IMR-90 (cell line): ENCODE data around the gene FBLN1. TPM values are rescaled to one million over a fixed set of nuclear protein-coding genes. Genes with fewer than 3 reads are reported as not detected.

Experiments
- ATAC-seq: fragments of 200-7000 bp; cut with Tn5 transposase; 2 replicates; pipeline ENCODE4 v1.9.1; 2020; ENCODE audit warnings: low read depth, mild to moderate bottlenecking, moderate library complexity
- BruUV-seq: library from RNA; stranded (reverse); fragments of 400-500 nt; replicated peaks from 2 replicates; lab custom pipeline; 2021; lab: Mats Ljungman, UMichigan
- CTCF ChIA-PET: fragments of 300-600 bp; formaldehyde crosslinking; extraction: SDS; loops from one replicate; lab custom pipeline; 2021; ENCODE audit warnings: antibody characterized with exemption; lab: Yijun Ruan, JAX
- POLR2A ChIA-PET: fragments of 300-600 bp; sonication (Branson Sonifier 250); formaldehyde crosslinking; loops from one replicate; lab custom pipeline; 2022; ENCODE audit warnings: antibody characterized with exemption; ENCODE audit not compliant: unreplicated experiment; lab: Charles Lee
- DNase-seq: peaks from one replicate; pipeline ENCODE4 v3.0.0; 2013
- H2AFZ ChIP-seq: replicated peaks from 2 replicates; pipeline ENCODE3; 2013; ENCODE audit warnings: low read length, mild to moderate bottlenecking; ENCODE audit not compliant: poor library complexity
- H2AK5ac ChIP-seq: 2 replicates; pipeline ENCODE4 v1.6.1; 2013; ENCODE audit warnings: low read depth, low read length, inconsistent platforms
- H2AK9ac ChIP-seq: replicated peaks from 2 replicates; pipeline ENCODE3; 2013; ENCODE audit warnings: mild to moderate bottlenecking, low read depth, low read length, moderate library complexity; ENCODE audit not compliant: poor library complexity
- H2BK120ac ChIP-seq: 2 replicates; pipeline ENCODE4 v1.6.1; 2013; ENCODE audit warnings: low read depth, low read length, inconsistent platforms
- H2BK15ac ChIP-seq: 3 replicates; pipeline ENCODE4 v1.6.1; 2013; ENCODE audit warnings: low read depth, low read length, inconsistent platforms
- H2BK20ac ChIP-seq: 2 replicates; pipeline ENCODE4 v1.6.1; 2013; ENCODE audit warnings: low read depth, mild to moderate bottlenecking, inconsistent platforms, low read length, moderate library complexity
- H2BK5ac ChIP-seq: 2 replicates; pipeline ENCODE4 v1.6.1; 2013; ENCODE audit warnings: mild to moderate bottlenecking, low read depth, low read length, inconsistent platforms; ENCODE audit not compliant: poor library complexity, severe bottlenecking
- H3K14ac ChIP-seq: replicated peaks from 2 replicates; pipeline ENCODE4 v1.6.1; 2013; ENCODE audit warnings: low read depth, low read length, inconsistent platforms
- H3K18ac ChIP-seq: 2 replicates; pipeline ENCODE4 v1.6.1; 2013; ENCODE audit warnings: low read depth, low read length, control low read depth
- H3K23ac ChIP-seq: 2 replicates; pipeline ENCODE4 v1.6.1; 2013; ENCODE audit warnings: low read depth, low read length, inconsistent platforms
- H3K27ac ChIP-seq: 2 replicates; pipeline ENCODE4 v1.5.1; 2013; ENCODE audit warnings: mild to moderate bottlenecking, control low read depth, low read length; ENCODE audit not compliant: insufficient read depth
- H3K27me3 ChIP-seq: 2 replicates; pipeline ENCODE4 v1.6.1; 2013; ENCODE audit warnings: low read length; ENCODE audit not compliant: control insufficient read depth, insufficient read depth
- H3K36me3 ChIP-seq: 2 replicates; pipeline ENCODE4 v1.6.1; 2013; ENCODE audit warnings: low read length, mixed read lengths; ENCODE audit not compliant: control insufficient read depth, insufficient read depth
- H3K4ac ChIP-seq: 2 replicates; pipeline ENCODE4 v1.6.1; 2013; ENCODE audit warnings: low read depth, low read length, inconsistent platforms
- H3K4me1 ChIP-seq: 2 replicates; pipeline ENCODE4 v1.6.1; 2013; ENCODE audit warnings: low read length, mixed read lengths; ENCODE audit not compliant: control insufficient read depth, insufficient read depth
- H3K4me2 ChIP-seq: 2 replicates; pipeline ENCODE4 v1.6.1; 2013; ENCODE audit warnings: low read depth, mild to moderate bottlenecking, control low read depth, low read length, moderate library complexity
- H3K4me3 ChIP-seq: 2 replicates; pipeline ENCODE4 v1.5.1; 2013; ENCODE audit warnings: low read depth, mild to moderate bottlenecking, control low read depth, low read length, moderate library complexity; ENCODE audit not compliant: insufficient read depth
- H3K56ac ChIP-seq: 2 replicates; pipeline ENCODE4 v1.6.1; 2013; ENCODE audit warnings: low read length, inconsistent platforms; ENCODE audit not compliant: insufficient read depth; ENCODE audit errors: extremely low read depth
- H3K79me1 ChIP-seq, 2 experiments: 2 replicates each; pipeline ENCODE4 v1.6.1; 2013; ENCODE audit warnings: low read length in 2 of 2, inconsistent platforms in 1 of 2, low read depth in 1 of 2
- H3K9ac ChIP-seq: 2 replicates; pipeline ENCODE4 v1.6.1; 2013; ENCODE audit warnings: low read depth, low read length, control low read depth
- H3K9me1 ChIP-seq: 2 replicates; pipeline ENCODE4 v1.6.1; 2013; ENCODE audit warnings: low read length, inconsistent platforms; ENCODE audit not compliant: insufficient read depth
- H3K9me3 ChIP-seq: 2 replicates; pipeline ENCODE4 v1.6.1; 2013; ENCODE audit warnings: low read length; ENCODE audit not compliant: control insufficient read depth, insufficient read depth
- H4K20me1 ChIP-seq: 2 replicates; pipeline ENCODE4 v1.6.1; 2013; ENCODE audit warnings: low read length, inconsistent platforms; ENCODE audit not compliant: insufficient read depth
- H4K5ac ChIP-seq: 2 replicates; pipeline ENCODE4 v1.6.1; 2013; ENCODE audit warnings: mild to moderate bottlenecking, low read depth, low read length, control low read depth
- H4K8ac ChIP-seq, 2 experiments: 2 replicates each; pipeline ENCODE4 v1.6.1; 2013; ENCODE audit warnings: low read depth in 2 of 2, low read length in 2 of 2, control low read depth in 1 of 2, inconsistent platforms in 1 of 2
- H4K91ac ChIP-seq: 2 replicates; pipeline ENCODE4 v1.6.1; 2013; ENCODE audit warnings: low read depth, low read length, inconsistent platforms; ENCODE audit not compliant: insufficient read depth
- BHLHE40 ChIP-seq: fragments of 150-350 bp; IDR thresholded peaks from 2 replicates; pipeline ENCODE4 v1.6.1; 2016; ENCODE audit warnings: mild to moderate bottlenecking, low read depth, low read length
- CEBPB ChIP-seq: IDR thresholded peaks from 2 replicates; pipeline ENCODE4 v1.6.1; 2012; ENCODE audit warnings: low read depth, low read length, improper control_type of control experiment
- CTCF ChIP-seq: conservative IDR thresholded peaks from 2 replicates; pipeline ENCODE4 v1.5.1; 2012; ENCODE audit warnings: mild to moderate bottlenecking, low read depth, low read length, improper control_type of control experiment
- ELK1 ChIP-seq: fragments of 150-350 bp; IDR thresholded peaks from 2 replicates; pipeline ENCODE4 v1.6.1; 2016; ENCODE audit warnings: low read depth, mild to moderate bottlenecking, low read length, moderate library complexity, borderline replicate concordance
- MAFK ChIP-seq: IDR thresholded peaks from 2 replicates; pipeline ENCODE4 v1.6.1; 2012; ENCODE audit warnings: low read depth, low read length, improper control_type of control experiment
- MAZ ChIP-seq: IDR thresholded peaks from 2 replicates; pipeline ENCODE4 v1.6.1; 2012; ENCODE audit warnings: low read depth, mild to moderate bottlenecking, low read length, improper control_type of control experiment, moderate library complexity, borderline replicate concordance
- MXI1 ChIP-seq: IDR thresholded peaks from 2 replicates; pipeline ENCODE4 v1.6.1; 2012; ENCODE audit warnings: low read depth, mild to moderate bottlenecking, low read length, moderate library complexity, borderline replicate concordance
- NFE2L2 ChIP-seq: fragments of 150-350 bp; IDR thresholded peaks from 2 replicates; pipeline ENCODE4 v1.6.1; 2016; ENCODE audit warnings: low read depth, mild to moderate bottlenecking, low read length
- POLR2A ChIP-seq: IDR thresholded peaks from 2 replicates; pipeline ENCODE4 v1.6.1; 2012; ENCODE audit warnings: mild to moderate bottlenecking, low read depth, low read length
- RCOR1 ChIP-seq: IDR thresholded peaks from 2 replicates; pipeline ENCODE4 v1.6.1; 2012; ENCODE audit warnings: mild to moderate bottlenecking, low read length, improper control_type of control experiment; ENCODE audit not compliant: insufficient replicate concordance
- RFX5 ChIP-seq: IDR thresholded peaks from 2 replicates; pipeline ENCODE4 v1.8.0; 2012; ENCODE audit warnings: low read depth, mild to moderate bottlenecking, low read length, moderate library complexity
- SMC3 ChIP-seq: fragments of 150-350 bp; IDR thresholded peaks from 2 replicates; pipeline ENCODE4 v1.6.1; 2016; ENCODE audit warnings: low read depth, mild to moderate bottlenecking, antibody characterized with exemption, low read length, moderate library complexity
- USF2 ChIP-seq: fragments of 150-350 bp; IDR thresholded peaks from 2 replicates; pipeline ENCODE4 v1.6.1; 2017; ENCODE audit warnings: mild to moderate bottlenecking, antibody characterized with exemption, low read length, low read depth
- WGBS, 2 experiments: methylation state at CpG; one replicate each; pipeline versions ENCODE4 v1.1.5 to v1.1.7; 2013; ENCODE audit warnings: missing lambda C conversion rate in 2 of 2; ENCODE audit not compliant: insufficient read length in 1 of 2; ENCODE audit errors: extremely low coverage in 2 of 2; 5-methylcytosine and 5-hydroxymethylcytosine counted together
- dilution Hi-C: fragments of 300-500 bp; cut with HindIII; formaldehyde crosslinking; loops from one replicate; pipeline ENCODE4 v1.14.3; 2018; ENCODE audit warnings: low sequenced_read_pairs; ENCODE audit not compliant: unreplicated experiment
- in situ Hi-C: fragments of 300-500 bp; cut with MboI; formaldehyde crosslinking; loops from 3 replicates; pipeline ENCODE4 v1.14.3; 2019; ENCODE audit warnings: low sequenced_read_pairs, inconsistent platforms, mixed read lengths
- intact Hi-C: fragments of 100-400 bp; cut with micrococcal nuclease; formaldehyde crosslinking; loops from 2 replicates; pipeline ENCODE4 v1.10.0; 2022
- polyA plus RNA-seq, 3 experiments: library from polyadenylated mRNA; depleted of rRNA; stranded (reverse); fragments of >200 nt; gene quantifications; 2 replicates each; pipeline ENCODE4 v1.2.3, GENCODE V29; 2012; ENCODE audit warnings: low replicate concordance in 1 of 3
- total RNA-seq: library from RNA; depleted of rRNA; stranded (reverse); fragments of >200 nt; gene quantifications from 2 replicates; pipeline ENCODE4 v1.2.3, GENCODE V29; 2012

The FBLN1 gene
- total and polyA plus RNA-seq, 2 of the 4 experiments (the other 2 are of a cell fraction), result 11.3 to 87.9 TPM

- DNase-seq, result no peak
Observed at GRCh38 chr22:45455212-45455611, 47.5 kb upstream of the FBLN1 start.

More at GRCh38 chr22:45455212-45455611, 47.5 kb upstream of the FBLN1 start:
- no peak overlapping the region for H3K14ac ChIP-seq
- dilution Hi-C loops (no loop called here), in situ Hi-C loops (no loop called here), intact Hi-C loops (no loop called here)
- H4K20me1 ChIP-seq, result no peaks in the 10 kb centered on the region
- no peaks in the 10 kb centered on the region for H3K9me3 ChIP-seq
- peaks cover 33% of the 10 kb centered on the region for H3K9me1 ChIP-seq
- no peak overlapping the region for H4K8ac ChIP-seq
- peak overlapping the region; percentile 71 for H2AK9ac ChIP-seq
- H3K79me1 ChIP-seq, result no peaks in the 10 kb centered on the region
- peak overlapping the region; percentile 58 for H2BK120ac ChIP-seq
- no peak for TF ChIP-seq MAFK
- no peak for TF ChIP-seq POLR2A
- TF ChIP-seq RCOR1, result no peak
- no peak for TF ChIP-seq MAZ
- no peak for TF ChIP-seq CEBPB
- no peak for TF ChIP-seq BHLHE40
- no peak for TF ChIP-seq NFE2L2
- TF ChIP-seq SMC3, result no peak
- no peak for TF ChIP-seq USF2
- TF ChIP-seq ELK1, result no peak
- no peak for TF ChIP-seq RFX5
- no peak for TF ChIP-seq MXI1
- TF ChIP-seq CTCF, result no peak
- CTCF ChIA-PET, result no interaction called here
- BruUV-seq, result no TSS peak
- H3K4me2 ChIP-seq, result no peak overlapping the region
- H3K18ac ChIP-seq, result no peak overlapping the region; the same call in 1 of the 2 replicates
- H3K36me3 ChIP-seq, result no peaks in the 10 kb centered on the region
- no peak overlapping the region for H3K56ac ChIP-seq
- no peak overlapping the region for H3K4me3 ChIP-seq
- POLR2A ChIA-PET, result no interaction called here
- H2AK5ac ChIP-seq, result peak overlapping the region; percentile 95
- WGBS, 2 experiments, result 80% methylated on average over 1 of the region's 14 CpGs; no CpG with 5 or more reads in 1 of the 2 experiments
- peak overlapping the region; percentile 56; the same call in 1 of the 3 replicates for H2BK15ac ChIP-seq
- H4K91ac ChIP-seq, result peak overlapping the region; percentile 31; the same call in 1 of the 2 replicates
- peak overlapping the region; percentile 58 for H2AFZ ChIP-seq
- H2BK20ac ChIP-seq, result peak overlapping the region; percentile 72
- no peak overlapping the region for H2BK5ac ChIP-seq
- H3K27me3 ChIP-seq, result no peaks in the 10 kb centered on the region
- H3K4me1 ChIP-seq, result peaks cover 32% of the 10 kb centered on the region
- no peak overlapping the region; the same call in 1 of the 2 replicates for H4K5ac ChIP-seq
- H3K23ac ChIP-seq, result no peak overlapping the region
- no peak for ATAC-seq
- H3K4ac ChIP-seq, result peak overlapping the region; percentile 1; the same call in 1 of the 2 replicates
- H3K9ac ChIP-seq, result no peak overlapping the region
- H3K27ac ChIP-seq, result no peak overlapping the region
